ENCODE data around the gene NDUFB10.

The NDUFB10 gene

DNA sequence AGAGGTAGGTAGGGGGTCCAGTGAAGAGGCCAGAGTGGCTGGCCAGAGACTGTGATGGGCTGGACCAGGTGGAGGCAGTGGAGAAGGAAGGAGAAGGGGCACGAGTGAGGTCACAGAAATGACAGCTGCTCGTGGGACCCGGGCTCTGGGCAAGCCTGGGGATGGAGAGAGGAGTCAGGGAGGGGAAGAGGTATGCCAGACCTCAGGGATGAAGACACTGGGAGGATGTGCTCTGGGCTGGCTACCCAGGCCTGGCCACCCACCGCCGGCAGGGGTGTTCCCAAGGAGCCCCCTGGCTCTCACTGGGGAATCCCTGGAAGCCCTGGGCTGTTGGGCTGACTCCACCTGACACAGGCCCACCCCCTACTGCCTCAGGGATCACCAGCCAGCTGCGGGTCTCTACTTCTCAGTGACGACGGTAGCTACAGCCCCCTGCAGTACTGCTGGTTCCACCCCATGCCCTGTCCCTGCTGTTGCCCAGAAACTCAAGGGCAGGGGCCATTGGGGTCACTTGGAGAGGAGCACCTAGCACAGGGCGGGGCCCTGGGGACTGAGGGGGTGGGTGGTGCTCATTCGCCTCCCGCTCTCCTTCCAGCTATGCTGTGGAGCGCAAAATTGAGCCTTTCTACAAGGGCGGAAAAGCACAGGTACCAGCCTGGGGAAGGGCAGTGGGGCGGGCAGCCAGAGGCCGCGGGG lies 14.3 kb downstream of the NDUFB10 start:
- DNase-seq: no peak

DNA sequence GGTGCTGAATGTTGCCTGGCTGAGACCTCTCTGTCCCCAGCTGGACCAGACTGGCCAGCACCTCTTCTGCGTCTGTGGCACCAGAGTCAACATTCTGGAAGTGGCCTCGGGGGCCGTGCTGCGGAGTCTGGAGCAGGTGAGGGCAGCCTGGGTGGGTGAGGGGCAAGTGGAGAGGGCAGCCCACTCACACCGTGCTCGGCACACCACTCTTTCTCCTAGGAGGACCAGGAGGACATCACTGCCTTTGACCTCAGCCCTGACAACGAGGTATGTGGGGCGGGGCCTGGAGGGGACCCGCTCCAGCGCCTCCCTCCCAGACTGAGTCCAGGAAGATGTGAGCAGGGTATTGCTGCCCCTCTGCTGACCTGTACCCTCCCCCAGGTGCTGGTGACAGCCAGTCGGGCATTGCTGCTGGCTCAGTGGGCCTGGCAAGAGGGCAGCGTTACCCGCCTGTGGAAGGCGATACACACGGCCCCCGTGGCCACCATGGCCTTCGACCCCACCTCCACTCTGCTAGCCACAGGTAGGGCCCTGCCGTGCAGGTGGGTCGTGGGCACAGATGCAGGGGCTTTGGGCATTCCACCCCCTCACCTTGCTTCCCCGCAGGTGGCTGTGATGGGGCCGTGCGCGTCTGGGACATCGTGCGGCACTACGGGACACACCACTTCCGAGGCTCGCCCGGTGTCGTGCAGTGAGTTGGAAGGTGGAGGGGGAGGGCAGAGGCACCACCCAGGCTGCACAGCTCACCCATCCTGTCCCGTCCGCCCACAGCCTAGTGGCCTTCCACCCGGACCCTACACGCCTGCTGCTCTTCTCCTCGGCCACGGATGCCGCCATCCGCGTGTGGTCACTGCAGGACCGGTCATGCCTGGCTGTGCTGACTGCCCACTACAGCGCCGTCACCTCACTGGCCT lies 15.1 kb downstream of the NDUFB10 start:
- DNase-seq: no peak

DNA sequence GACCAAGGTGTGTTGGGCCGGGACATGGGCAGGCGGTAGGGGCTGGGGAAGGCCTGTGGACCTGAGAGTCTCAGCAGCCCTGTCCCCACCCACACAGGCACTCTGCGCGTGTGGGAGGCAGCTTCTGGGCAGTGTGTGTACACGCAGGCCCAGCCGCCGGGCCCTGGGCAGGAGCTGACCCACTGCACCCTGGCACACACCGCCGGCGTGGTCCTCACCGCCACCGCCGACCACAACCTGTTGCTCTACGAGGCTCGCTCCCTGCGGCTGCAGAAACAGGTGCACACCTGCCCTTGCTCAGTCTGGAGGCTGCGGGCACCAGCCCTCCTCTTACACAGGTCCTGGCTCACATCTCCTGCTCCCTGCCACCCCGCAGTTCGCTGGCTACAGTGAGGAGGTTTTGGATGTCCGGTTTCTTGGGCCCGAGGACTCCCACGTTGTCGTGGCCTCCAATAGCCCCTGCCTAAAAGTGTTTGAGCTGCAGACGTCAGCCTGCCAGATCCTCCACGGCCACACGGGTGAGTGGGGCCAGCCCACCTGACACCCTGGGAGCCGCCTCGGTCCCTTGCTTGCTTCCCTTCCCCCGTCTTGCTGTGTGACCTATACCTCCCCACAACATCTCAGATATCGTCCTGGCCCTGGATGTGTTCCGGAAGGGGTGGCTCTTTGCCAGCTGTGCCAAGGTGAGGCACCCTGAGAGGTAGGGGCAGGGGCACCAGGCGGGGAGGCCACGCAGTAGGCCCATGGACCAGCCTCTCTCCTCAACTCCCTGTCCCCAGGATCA lies 16.3 kb downstream of the NDUFB10 start:
- no peak for DNase-seq

DNA sequence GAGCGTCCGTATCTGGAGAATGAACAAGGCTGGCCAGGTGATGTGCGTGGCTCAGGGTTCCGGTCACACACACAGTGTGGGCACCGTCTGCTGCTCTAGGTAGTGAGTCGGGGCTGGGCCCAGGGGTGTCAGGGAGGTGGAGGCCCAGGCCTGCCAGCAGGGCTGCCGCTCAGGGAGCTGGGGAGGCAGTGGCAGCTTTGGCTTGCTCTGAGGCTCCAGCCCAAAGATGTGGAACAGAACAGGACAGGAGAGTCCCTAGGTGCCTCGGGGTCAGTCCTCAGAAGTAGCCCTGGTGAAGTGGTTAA lies 16.8 kb downstream of the NDUFB10 start:
- DNase-seq: no peak

DNA sequence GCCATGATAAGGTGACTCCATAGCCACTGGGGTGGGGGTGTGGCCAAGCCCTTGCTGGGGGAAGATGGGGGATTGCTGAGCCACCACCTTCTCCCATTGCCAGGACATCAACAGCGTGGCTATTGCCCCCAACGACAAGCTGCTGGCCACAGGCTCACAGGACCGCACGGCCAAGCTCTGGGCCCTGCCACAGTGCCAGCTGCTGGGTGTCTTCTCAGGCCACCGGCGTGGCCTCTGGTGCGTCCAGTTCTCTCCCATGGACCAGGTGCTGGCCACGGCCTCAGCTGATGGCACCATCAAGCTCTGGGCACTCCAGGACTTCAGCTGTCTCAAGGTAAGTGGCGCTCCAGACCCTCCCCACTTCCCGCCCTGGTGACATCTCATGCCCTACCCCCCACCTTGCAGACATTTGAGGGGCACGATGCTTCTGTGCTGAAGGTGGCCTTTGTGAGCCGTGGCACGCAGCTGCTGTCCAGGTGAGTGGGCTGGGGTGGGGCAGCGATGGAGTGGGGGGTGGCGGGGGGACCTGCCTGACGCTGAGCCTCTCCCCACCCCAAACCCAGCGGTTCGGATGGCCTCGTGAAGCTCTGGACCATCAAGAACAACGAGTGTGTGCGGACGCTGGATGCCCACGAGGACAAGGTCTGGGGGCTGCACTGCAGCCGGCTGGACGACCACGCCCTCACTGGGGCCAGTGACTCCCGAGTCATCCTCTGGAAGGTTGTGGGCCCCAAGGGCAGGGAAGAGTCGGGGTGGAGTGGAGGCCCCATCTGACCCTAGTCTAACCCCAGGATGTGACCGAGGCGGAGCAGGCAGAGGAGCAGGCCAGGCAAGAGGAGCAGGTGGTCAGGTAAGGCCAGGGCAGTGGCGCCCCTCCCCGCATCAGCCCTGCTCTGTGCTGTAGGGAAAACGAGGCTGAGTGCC lies 17.9 kb downstream of the NDUFB10 start:
- DNase-seq: no peak

DNA sequence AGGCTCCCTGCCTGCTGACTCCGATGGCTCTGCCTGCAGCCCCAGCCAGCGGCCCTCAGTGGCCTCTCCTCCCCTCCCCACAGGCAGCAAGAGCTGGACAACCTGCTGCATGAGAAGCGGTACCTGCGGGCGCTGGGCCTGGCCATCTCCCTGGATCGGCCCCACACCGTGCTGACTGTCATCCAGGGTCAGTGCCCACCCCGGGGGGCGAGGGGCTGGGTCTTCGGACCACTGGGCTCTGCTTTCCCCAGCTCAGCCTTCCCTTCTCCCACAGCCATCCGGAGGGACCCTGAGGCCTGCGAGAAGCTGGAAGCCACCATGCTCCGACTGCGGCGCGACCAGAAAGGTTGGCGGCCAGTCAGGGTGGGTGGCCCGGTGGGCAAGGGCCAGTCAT lies 18.5 kb downstream of the NDUFB10 start:
- DNase-seq: no peak

DNA sequence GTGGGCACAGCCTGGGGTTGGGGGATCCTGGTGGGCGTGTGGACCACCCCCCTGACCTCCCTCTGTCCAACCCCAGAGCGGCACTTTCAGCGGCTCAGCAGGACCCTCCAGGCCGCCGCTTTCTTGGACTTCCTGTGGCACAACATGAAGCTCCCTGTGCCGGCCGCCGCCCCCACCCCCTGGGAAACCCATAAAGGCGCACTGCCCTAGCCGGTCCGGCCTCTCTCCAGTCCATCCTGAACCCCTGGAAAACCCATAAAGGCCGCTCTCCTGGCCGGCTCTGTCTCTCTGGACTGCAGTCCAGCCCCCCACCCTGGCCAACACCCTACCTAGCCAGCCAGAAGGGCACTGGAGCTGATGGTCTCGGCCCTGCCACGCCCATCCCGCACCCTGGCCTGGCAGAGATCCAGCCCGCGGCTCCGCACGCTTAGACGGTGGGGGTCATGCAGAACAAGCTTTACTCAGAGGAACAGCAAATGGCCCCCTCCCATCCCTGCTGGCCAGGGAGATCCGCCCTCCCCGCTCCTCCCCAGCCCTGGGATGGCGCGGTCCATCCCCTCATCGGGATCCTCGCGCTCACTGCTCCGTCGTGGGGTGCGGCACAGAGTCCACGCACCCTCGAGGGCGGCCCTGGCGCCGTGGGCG lies 19.3 kb downstream of the NDUFB10 start:
- no peak for DNase-seq

DNA sequence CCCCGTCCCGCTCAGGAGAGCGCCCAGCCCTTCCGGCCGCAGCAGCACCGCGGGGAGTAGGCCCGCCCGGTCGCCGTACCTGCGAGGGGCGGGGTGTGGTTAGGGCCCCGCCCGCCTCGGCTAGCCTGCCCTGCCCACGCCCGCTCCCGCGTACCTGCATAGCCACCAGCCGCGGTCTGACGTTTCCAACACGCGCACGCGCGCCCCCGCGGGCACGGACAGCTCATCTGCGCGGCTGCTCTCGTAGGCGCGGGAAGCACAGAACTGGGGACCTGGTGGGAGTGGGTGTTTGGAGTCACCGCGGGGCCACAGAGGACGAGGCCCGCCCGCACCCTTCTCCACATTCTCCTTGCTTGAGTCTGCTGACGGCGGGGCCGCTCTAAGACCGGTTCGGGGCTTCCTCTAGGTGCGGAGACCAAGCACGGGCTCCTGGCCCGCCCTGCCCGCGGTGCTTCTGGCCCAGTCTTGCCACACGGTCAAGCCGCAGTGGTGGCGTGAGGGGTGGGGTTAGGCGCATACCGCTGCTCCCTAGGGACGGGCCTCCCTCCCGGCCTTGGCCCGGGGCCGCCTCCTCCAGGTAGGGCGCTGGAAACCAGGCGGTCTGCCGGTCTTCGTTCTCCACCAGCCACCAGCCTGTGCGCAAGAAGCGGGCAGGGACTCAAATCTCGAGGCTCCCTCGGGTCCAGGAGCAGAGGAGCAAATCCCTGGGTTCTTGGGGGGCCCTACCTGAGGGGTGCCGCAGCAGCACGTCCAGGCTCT lies 20.1 kb downstream of the NDUFB10 start:
- no peak for DNase-seq

DNA sequence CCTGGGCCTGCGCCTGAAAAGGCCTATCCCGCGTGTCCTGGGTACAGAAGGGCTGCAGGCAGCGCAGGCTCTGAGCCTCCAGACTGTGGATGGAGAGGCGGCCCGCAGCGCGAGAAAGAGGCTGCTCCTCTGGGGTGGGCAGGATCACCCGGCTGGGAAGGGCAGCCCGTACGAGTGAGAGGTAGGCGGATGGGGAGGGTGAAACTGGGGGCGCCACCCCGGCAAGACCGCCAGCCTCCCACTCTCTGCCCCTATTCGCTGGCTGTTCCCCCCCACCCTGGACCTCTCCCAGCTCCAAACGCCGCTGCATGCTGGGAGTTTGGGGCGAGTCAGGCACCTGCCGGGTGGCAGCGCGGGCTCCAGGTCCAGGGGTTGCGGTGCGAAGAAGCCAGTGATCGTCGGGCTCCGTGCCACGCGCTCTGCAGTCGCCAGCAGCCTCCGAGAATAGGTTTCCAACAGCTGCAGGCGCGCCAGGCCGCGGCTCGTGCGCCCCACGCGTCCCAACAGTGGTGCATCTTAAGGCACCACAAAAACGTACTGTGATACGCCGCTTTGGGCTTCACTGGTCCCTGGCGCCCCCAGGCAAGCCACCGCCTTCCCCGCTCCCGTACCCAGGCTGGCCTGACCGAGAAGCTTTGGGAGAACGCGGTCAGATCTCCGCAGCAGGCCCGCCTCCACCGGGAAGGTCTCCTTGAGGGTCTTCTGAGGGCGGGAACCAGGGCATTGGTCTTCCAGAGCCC lies 20.9 kb downstream of the NDUFB10 start:
- DNase-seq: no peak

DNA sequence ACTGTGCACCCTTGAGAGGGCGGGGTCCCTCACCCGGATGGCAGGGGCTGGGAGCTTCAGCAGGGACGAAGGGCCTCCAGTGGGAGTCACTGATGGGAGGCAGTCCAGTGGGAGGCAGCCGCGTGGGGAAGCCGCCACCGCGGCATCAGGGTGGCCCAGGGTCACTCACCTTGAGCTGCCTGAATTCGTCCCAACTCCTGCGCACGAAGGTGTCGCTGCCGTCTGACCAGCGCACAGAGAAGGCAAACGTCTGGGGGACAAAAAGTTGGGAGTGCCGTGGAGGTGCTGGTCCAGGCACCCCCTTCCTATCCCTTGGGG lies 21.4 kb downstream of the NDUFB10 start:
- DNase-seq: no peak

DNA sequence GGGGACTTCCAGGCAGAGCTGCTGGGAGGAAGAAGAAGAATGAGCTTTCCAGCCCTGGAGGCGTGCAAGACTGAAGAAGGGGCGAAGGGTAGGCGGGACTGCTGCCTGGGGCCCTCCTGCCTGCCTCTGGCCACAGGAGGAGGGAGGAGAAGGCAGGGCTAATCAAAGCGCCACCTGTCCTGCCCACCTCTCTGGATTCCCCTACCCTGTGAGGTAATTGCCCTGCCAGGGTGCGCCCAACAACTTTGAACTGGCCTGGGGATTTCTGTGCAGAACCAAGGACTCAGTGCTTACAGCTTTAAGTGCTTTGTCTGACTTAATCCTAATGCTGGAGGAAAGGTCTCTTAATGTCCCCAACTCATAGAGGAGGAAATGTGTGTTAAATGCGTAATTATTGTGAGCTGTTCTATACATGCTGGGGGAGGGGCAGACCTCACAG lies 22.1 kb downstream of the NDUFB10 start, which contains the start of gene NOXO1:
Gene NOXO1, minus strand, starts transcription at position 72 of the 439 bp plus-strand sequence. CDS start 290 bp downstream, outside the sequence.
- DNase-seq: no peak

DNA sequence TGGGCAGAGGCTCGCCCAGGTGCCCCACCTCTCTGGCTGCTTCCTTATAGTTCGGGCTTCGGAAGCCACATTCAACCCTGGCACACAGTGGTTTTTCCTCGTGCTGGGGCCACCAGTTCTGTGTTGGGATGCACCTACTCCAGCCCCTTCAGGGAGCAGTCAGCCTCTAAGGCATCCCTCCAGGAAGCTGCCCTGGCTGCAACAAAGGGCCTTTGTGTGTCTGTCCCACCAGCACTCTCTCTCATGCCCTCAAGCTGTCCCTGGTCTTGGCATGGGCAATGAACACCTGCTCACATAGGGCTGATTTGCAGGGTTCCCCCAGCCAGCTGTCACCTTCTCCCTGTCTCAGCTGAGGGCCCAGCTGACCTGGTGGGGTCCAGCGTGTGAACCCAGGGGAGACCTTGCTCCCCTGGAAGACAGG lies 22.7 kb downstream of the NDUFB10 start:
- no peak for DNase-seq

DNA sequence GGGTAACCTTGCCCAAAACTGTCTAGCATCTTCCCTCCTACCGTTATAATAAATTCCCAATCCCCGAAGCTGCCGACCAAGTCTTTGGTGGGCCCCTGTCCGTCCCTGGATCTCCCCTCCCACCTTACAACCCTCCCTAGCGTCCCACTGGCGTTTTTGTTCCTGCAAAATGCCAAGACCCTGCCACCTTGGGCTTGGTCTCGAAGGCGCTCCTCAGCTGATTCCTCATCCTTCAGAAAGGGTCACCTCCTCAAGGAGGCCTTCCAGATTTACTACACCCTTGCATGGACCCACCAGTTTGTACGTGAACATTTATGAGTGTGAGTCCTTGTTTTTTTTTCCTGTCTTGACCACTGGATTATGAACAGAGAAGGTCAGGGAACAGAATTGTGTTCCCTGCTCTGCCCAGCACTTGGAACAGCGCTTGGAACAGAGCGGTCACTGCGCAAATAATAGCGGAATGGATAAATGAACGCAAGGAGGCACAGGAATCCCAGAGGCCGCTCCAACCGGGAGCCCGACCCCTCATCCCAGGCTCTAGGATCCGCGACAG lies 23.7 kb downstream of the NDUFB10 start:
- DNase-seq: no peak

DNA sequence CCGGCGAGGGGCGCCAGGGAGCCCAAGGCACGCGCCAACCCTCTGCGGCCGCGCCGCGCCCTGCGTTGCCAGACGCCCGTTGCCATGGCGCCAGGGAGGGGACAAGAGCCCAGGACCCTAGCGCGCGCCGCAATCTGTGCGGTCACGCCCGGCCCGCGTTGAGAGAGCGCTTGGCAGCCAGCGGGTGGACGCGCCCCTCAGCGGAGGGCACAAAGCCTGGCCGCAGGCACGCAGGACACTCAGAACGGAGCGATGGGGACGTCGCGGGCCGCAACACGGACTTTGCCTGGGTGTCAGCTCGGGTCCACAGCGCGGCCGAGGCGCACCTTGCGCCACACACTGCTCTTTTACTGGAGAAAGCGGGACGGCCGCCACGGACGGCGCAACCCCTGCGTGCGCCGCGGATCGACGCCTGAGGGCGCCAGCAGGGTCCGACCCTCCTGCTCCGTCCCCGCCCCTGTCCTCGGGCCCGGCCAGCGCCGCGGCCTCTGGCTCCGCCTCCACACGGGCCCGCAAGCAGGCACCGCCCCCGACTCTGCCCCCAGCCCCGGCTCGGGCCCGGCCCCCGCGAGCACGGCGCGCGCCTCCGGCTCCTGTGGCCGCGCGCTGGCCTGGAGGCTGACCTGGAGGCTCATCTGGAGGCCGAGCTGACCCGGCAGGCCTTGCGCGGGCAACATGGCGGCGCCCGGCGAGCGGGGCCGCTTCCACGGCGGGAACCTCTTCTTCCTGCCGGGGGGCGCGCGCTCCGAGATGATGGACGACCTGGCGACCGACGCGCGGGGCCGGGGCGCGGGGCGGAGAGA lies 24.4 kb downstream of the NDUFB10 start, which contains the start of gene GFER:
Gene GFER, plus strand, starts transcription at position 650 of the 803 bp plus-strand sequence. Its CDS starts 26 bp downstream, at position 676.
- DNase-seq: peak; percentile 67

DNA sequence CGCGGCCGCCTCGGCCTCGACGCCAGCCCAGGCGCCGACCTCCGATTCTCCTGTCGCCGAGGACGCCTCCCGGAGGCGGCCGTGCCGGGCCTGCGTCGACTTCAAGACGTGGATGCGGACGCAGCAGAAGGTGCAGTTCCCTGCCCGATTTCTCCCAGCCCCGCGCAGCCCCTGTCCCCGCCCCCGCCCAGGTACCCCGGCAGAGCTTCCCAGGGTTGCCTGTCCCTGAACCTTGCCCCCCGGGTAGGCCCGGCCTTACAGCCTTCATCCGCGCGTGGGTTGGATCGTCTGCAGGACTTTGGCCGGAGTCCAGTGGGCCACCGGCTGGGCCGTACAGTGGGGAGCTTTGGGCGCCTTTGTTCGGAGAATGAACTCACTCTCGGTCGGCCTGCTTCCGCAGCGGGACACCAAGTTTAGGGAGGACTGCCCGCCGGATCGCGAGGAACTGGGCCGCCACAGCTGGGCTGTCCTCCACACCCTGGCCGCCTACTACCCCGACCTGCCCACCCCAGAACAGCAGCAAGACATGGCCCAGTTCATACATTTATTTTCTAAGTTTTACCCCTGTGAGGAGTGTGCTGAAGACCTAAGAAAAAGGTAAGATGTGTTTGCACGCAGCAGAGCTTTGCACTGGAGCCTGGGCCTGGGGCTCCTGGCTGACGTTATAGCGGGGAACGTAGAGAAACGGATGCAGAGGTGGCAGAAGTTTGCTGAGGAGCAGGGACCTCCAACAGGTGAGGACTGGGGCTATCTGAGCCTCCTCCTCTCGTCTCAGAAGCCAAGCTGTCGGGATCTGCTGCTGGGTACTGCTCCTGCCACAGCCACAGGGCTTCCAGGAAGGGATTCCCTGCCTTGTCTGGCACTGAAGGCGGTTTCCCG lies 25.2 kb downstream of the NDUFB10 start:
- DNase-seq: no peak

DNA sequence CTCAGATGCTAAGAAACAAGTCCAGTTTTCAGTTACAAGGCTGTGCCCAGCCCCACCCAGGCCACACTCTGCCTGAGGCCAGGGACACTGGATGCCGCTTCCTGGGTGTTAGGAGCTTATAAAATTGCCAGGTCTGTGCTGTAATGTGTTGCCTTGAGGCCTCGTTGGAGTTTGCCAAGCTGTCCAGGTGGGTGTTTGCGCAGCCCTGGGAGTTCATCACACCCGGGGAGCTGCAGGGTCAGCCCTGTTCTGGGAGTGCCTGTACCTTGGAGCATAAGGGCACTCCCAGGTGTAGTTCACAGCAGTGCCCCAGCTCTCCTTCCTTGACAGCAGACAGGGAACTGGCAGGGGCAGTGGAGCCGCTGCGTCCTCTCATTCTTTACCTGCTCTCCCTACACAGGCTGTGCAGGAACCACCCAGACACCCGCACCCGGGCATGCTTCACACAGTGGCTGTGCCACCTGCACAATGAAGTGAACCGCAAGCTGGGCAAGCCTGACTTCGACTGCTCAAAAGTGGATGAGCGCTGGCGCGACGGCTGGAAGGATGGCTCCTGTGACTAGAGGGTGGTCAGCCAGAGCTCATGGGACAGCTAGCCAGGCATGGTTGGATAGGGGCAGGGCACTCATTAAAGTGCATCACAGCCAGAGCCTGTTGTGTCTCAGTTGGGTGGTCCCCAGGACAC lies 26.3 kb downstream of the NDUFB10 start:
- no peak for DNase-seq

DNA sequence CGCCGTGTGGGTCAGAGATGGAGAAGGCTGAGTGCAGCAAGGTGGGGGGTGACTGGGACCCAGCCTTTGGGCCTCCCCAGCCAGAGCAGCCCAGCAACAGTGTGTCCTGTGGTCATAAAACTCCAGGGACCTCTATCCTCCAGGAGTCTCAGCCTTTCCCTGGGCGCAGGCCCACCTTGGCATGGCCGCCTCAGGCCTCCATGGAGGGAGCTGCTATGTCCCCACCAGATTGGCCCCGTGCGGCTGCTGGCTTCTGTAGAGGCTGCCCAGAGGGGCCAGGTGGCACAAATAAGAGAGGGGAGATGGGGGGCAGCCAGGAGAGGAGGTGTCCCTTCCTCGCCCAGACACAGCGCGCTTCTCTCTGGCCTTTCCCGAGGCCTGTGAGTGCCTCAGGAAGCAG lies 27.9 kb downstream of the NDUFB10 start:
- no peak for DNase-seq
